Kasumi-1 (cell line): ENCODE data around the gene P2RX7.

Source experiments
- DNase-seq, 2 experiments: peaks; one replicate each; lab custom pipeline; 2025; lab: John Stamatoyannopoulos, UW

The P2RX7 gene

DNA sequence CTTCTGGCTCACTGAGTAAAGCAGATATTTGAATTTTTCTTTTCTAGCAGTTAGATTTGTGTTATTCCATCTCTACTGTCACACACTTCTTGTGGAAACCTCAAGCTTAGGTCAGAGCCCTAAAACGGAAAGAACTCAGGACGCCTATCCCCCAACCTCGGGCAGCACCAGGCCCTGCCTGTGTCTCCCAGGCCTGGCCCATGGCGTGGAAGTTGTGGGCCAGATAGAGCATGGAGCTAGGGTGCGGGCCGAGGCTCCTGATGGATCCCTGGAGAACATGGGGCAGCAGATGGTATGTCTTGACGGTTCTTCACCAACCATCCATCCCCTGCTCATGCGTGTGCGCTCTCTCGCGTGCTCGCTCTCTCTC lies 97.8 kb downstream of the P2RX7 start:
- no peak for DNase-seq

DNA sequence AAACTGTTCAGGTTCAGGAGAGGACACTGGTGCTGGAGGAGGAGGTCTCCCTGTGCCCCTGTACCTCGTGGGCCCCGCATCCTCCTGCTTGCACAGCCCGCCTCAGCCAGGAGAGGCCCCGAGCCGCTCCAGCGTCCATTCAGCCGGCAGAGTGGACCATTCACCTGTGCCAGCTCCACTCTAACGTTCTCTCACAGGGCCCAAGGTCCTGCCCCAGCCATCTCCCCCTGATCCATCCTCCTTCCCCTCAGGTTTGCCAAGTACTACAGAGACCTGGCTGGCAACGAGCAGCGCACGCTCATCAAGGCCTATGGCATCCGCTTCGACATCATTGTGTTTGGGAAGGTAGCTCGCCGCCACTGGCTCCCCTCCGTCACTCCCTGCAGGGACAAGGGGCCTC lies 99.5 kb downstream of the P2RX7 start:
- DNase-seq, result no peak

DNA sequence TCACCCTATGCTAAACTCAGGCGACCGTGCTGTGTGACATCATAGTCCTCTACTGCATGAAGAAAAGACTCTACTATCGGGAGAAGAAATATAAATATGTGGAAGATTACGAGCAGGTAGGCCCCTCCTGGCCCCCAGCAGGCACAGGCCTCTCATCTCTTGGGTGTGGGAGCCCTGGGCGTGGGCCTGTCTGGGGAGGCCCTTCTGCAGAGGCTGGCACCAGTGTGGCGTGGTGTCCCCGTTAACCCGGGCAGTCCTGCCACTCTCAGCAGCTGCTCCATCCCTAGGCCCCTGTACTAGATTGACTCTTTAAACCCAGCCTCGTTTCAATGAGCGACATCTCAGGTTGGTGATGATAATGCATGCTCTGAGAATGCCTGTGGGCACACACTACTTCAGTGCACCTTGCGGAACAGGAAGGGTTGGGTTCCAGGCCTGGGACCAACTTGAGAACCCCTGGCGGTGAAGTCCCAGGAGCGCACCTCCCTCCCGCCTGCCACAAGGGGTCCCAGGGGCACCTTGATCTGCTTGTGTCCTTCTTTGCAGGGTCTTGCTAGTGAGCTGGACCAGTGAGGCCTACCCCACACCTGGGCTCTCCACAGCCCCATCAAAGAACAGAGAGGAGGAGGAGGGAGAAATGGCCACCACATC lies 100.4 kb downstream of the P2RX7 start:
- DNase-seq, result no peak

DNA sequence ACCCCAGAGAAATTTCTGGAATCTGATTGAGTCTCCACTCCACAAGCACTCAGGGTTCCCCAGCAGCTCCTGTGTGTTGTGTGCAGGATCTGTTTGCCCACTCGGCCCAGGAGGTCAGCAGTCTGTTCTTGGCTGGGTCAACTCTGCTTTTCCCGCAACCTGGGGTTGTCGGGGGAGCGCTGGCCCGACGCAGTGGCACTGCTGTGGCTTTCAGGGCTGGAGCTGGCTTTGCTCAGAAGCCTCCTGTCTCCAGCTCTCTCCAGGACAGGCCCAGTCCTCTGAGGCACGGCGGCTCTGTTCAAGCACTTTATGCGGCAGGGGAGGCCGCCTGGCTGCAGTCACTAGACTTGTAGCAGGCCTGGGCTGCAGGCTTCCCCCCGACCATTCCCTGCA lies 100.9 kb downstream of the P2RX7 start:
- no peak for DNase-seq

DNA sequence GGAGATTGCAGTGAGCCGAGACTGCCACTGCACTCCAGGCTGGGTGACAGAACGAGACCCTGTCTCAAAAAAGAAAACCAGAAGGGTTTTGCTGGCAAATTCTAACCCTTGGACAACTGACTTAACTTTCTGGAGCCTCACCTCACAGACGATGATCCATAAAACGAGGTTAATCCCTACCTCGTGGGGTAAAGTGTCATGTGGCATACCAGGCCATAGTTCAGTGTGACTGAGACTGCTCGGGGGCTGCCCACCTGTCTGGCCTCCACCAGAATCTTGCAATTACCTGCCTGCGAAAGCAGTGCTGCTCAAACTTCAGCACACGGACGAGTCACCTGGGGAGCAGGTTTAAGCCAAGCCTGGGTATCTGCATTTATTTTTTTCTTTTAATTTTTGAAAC lies 104.1 kb downstream of the P2RX7 start:
- DNase-seq, result no peak

DNA sequence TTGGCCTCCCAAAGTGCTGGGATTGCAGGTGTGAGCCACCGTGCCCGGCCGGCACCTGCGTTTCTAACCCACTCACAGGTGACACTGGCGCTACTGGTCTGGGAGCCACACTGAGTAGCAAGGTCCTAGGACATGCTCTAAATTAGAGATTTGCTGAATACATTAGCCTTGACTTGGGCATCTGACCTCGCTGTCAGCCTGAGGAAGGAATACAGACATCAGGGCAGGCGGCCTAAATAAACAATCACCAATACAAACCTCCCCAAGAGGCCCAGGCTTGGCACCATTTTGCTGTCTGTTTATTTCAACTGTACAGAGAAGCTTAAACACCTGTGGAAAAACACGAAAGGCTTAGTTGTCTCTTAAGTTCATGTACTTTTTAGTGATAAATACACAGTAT lies 104.7 kb downstream of the P2RX7 start:
- DNase-seq, result no peak
